GM21619 (cell line): ENCODE data around the gene FBXL22.

Source experiments
- ATAC-seq: cut with Tn5 transposase; IDR thresholded peaks from one replicate; pipeline ENCODE4 v1.9.1; 2021; ENCODE audit not compliant: unreplicated experiment

FBXL22 gene

GRCh38 chr15:63597038-63597790 lies at the start of gene FBXL22:
FBXL22 (plus strand) TSS chr15:63597387; CDS start chr15:63597393, 6 bp downstream.
- ATAC-seq, result no peak

GRCh38 chr15:63551400-63551799 lies 45.8 kb upstream of the FBXL22 start:
- no peak for ATAC-seq

- ATAC-seq, result no peak
Observed at GRCh38 chr15:63553388-63553791, 43.8 kb upstream of the FBXL22 start.

- ATAC-seq, result no peak
Observed at GRCh38 chr15:63554337-63554927, 42.8 kb upstream of the FBXL22 start.

GRCh38 chr15:63555507-63555906 lies 41.7 kb upstream of the FBXL22 start:
- ATAC-seq, result no peak

GRCh38 chr15:63556246-63556645 lies 40.9 kb upstream of the FBXL22 start:
- ATAC-seq, result no peak

- ATAC-seq, result no peak
Observed at GRCh38 chr15:63556736-63557135, 40.5 kb upstream of the FBXL22 start.

- ATAC-seq, result no peak
Observed at GRCh38 chr15:63559753-63560152, 37.4 kb upstream of the FBXL22 start.

- ATAC-seq, result no peak
Observed at GRCh38 chr15:63560741-63561448, 36.3 kb upstream of the FBXL22 start.

GRCh38 chr15:63564093-63564492 lies 33.1 kb upstream of the FBXL22 start:
- no peak for ATAC-seq

GRCh38 chr15:63565536-63566186 lies 31.5 kb upstream of the FBXL22 start:
- ATAC-seq, result no peak

GRCh38 chr15:63572749-63573464 lies 24.3 kb upstream of the FBXL22 start:
- no peak for ATAC-seq

GRCh38 chr15:63573533-63573932 lies 23.7 kb upstream of the FBXL22 start:
- no peak for ATAC-seq

GRCh38 chr15:63575312-63575711 lies 21.9 kb upstream of the FBXL22 start:
- ATAC-seq, result no peak

- ATAC-seq, result no peak
Observed at GRCh38 chr15:63576441-63576840, 20.7 kb upstream of the FBXL22 start.

- ATAC-seq, result no peak
Observed at GRCh38 chr15:63582179-63582578, 15.0 kb upstream of the FBXL22 start.

- ATAC-seq, result no peak
Observed at GRCh38 chr15:63582718-63583426, 14.3 kb upstream of the FBXL22 start.

- ATAC-seq, result no peak
Observed at GRCh38 chr15:63586790-63587189, 10.4 kb upstream of the FBXL22 start.

- ATAC-seq, result no peak
Observed at GRCh38 chr15:63587527-63587926, 9.7 kb upstream of the FBXL22 start.

- no peak for ATAC-seq
Observed at GRCh38 chr15:63588826-63589225, 8.4 kb upstream of the FBXL22 start.
